ENCODE measurements around the gene CALD1. TPM values are rescaled to one million over a fixed set of nuclear protein-coding genes. Genes with fewer than 3 reads are reported as not detected.

CALD1 gene
- total and polyA plus RNA-seq, 4 donors, result 48.0 to 226 (median 95.2) TPM

DNA sequence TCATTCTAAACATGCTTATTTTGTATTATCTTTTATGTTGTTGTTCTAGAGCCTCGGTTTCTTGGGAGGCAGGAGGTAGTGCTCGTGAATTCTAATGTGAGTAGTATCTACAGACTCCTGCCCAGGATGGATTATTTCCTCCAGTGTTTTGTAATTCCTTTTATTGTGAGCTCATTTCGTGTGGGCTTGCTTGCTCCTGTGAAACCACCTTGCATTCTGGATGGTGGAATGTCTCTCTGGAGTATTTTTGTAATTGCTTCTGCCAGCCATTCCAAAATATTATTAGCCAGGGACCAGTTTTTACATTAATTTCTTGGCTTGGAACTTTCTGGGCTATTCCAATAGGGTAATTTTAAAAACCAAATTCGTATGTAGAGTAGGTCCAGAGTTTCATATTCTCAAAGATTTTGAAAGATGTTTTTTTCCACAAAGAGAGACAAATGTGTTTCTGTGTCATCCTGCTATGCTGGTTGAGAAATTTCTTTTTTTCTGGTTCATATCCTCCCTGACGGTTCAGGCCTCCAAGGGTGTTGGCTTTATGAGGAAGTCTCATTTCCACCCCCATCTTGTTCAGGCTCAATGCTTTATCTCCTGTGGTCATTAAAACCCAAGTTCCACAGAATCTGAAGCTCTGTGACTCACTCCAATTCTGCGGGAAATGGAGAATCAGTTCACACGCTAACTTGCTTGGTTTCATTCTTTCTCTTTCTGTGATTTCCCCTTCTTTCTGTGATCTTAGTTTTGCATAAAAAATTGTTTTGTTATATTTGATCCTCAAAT, 41.7 kb upstream of the CALD1 start:
- Histone ChIP-seq H3K4me3 (ENCODE audit: low read depth in 1 of 3, low read length in 3 of 3) (no peak overlapping the region), H3K27me3 (ENCODE audit: control insufficient read depth in 4 of 4, insufficient read depth in 4 of 4, low read length in 3 of 4) (no peaks in the 10 kb centered on the region), H3K9me3 (ENCODE audit: control insufficient read depth in 4 of 4, low read length in 3 of 4) (no peaks in the 10 kb centered on the region), H3K36me3 (ENCODE audit: control insufficient read depth in 4 of 4, insufficient read depth in 3 of 4, low read depth in 1 of 4, low read length in 3 of 4) (no peaks in the 10 kb centered on the region), H3K4me1 (ENCODE audit: control insufficient read depth in 4 of 4, insufficient read depth in 4 of 4, low read length in 3 of 4) (no peaks in the 10 kb centered on the region), H3K27ac (ENCODE audit: low read depth in 1 of 2, low read length in 2 of 2) (no peak overlapping the region), H3K9ac (ENCODE audit: low read depth in 1 of 2, low read length in 2 of 2) (no peak overlapping the region)
- DNase-seq (ENCODE audit: low spot score), result no peak
- WGBS, result 73% methylated on average over 7 of the region's 7 CpGs
- no peak for TF ChIP-seq FOXA2 (IDR thresholded peaks at IDR 0.05)
- peak; percentile 22 for TF ChIP-seq YY1 (IDR thresholded peaks at IDR 0.05)
- TF ChIP-seq TAF1 (conservative IDR thresholded peaks at IDR 0.05), result no peak
- peak in 1 of 2 donors; percentile 9 for TF ChIP-seq RXRA (IDR thresholded peaks at IDR 0.05)
- TF ChIP-seq GABPA (IDR thresholded peaks at IDR 0.05 in 1 of 2, conservative IDR thresholded peaks at IDR 0.05 in 1 of 2), result no peak
- TF ChIP-seq, protein P1, sequence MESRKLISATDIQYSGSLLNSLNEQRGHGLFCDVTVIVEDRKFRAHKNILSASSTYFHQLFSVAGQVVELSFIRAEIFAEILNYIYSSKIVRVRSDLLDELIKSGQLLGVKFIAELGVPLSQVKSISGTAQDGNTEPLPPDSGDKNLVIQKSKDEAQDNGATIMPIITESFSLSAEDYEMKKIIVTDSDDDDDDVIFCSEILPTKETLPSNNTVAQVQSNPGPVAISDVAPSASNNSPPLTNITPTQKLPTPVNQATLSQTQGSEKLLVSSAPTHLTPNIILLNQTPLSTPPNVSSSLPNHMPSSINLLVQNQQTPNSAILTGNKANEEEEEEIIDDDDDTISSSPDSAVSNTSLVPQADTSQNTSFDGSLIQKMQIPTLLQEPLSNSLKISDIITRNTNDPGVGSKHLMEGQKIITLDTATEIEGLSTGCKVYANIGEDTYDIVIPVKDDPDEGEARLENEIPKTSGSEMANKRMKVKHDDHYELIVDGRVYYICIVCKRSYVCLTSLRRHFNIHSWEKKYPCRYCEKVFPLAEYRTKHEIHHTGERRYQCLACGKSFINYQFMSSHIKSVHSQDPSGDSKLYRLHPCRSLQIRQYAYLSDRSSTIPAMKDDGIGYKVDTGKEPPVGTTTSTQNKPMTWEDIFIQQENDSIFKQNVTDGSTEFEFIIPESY (IDR thresholded peaks at IDR 0.05), result no peak
- TF ChIP-seq, protein P2, sequence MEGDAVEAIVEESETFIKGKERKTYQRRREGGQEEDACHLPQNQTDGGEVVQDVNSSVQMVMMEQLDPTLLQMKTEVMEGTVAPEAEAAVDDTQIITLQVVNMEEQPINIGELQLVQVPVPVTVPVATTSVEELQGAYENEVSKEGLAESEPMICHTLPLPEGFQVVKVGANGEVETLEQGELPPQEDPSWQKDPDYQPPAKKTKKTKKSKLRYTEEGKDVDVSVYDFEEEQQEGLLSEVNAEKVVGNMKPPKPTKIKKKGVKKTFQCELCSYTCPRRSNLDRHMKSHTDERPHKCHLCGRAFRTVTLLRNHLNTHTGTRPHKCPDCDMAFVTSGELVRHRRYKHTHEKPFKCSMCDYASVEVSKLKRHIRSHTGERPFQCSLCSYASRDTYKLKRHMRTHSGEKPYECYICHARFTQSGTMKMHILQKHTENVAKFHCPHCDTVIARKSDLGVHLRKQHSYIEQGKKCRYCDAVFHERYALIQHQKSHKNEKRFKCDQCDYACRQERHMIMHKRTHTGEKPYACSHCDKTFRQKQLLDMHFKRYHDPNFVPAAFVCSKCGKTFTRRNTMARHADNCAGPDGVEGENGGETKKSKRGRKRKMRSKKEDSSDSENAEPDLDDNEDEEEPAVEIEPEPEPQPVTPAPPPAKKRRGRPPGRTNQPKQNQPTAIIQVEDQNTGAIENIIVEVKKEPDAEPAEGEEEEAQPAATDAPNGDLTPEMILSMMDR (IDR thresholded peaks at IDR 0.05; ENCODE audit: low read depth, low read length, missing input control), result no peak
- TF ChIP-seq NR2F2 (IDR thresholded peaks at IDR 0.05), result no peak
- TF ChIP-seq REST (IDR thresholded peaks at IDR 0.05), result no peak
- TF ChIP-seq SP1 (IDR thresholded peaks at IDR 0.05), result no peak
- TF ChIP-seq FOXA1 (IDR thresholded peaks at IDR 0.05), result no peak
- TF ChIP-seq HNF4G (IDR thresholded peaks at IDR 0.05), result no peak

- DNase-seq (ENCODE audit: low spot score), result no peak
- Histone ChIP-seq H3K9me3 (ENCODE audit: control insufficient read depth in 4 of 4, low read length in 3 of 4) (no peaks in the 10 kb centered on the region), H3K9ac (ENCODE audit: low read depth in 1 of 2, low read length in 2 of 2) (no peak overlapping the region), H3K36me3 (ENCODE audit: control insufficient read depth in 4 of 4, insufficient read depth in 3 of 4, low read depth in 1 of 4, low read length in 3 of 4) (no peaks in the 10 kb centered on the region), H3K4me3 (ENCODE audit: low read depth in 1 of 3, low read length in 3 of 3) (no peak overlapping the region), H3K27ac (ENCODE audit: low read depth in 1 of 2, low read length in 2 of 2) (no peak overlapping the region), H3K4me1 (ENCODE audit: control insufficient read depth in 4 of 4, insufficient read depth in 4 of 4, low read length in 3 of 4) (no peaks in the 10 kb centered on the region), H3K27me3 (ENCODE audit: control insufficient read depth in 4 of 4, insufficient read depth in 4 of 4, low read length in 3 of 4) (no peaks in the 10 kb centered on the region)
- 61% methylated on average over 3 of the region's 3 CpGs for WGBS
- TF ChIP-seq, protein P2 (IDR thresholded peaks at IDR 0.05; ENCODE audit: low read depth, low read length, missing input control), result no peak
- TF ChIP-seq REST (IDR thresholded peaks at IDR 0.05) (no peak), EGR1 (IDR thresholded peaks at IDR 0.05; ENCODE audit: low read depth in 2 of 2) (no peak), YY1 (IDR thresholded peaks at IDR 0.05) (no peak), NR2F2 (IDR thresholded peaks at IDR 0.05) (no peak), GABPA (IDR thresholded peaks at IDR 0.05 in 1 of 2, conservative IDR thresholded peaks at IDR 0.05 in 1 of 2) (no peak), HNF4G (IDR thresholded peaks at IDR 0.05) (no peak), FOXA2 (IDR thresholded peaks at IDR 0.05) (no peak)
- TF ChIP-seq, protein P1 (IDR thresholded peaks at IDR 0.05), result no peak
Observed at GRCh38 chr7:134739362-134739761, 40.1 kb upstream of the CALD1 start.
